Activated CD8-positive, alpha-beta memory T cell treated with anti-CD3 and anti-CD28 coated beads, Interleukin-2, amount 10 ng/mL, durations not matched to agents 7 days and 5 days (primary cell): ENCODE data around the gene HOXA2. TPM values are rescaled to one million over a fixed set of nuclear protein-coding genes. Genes with fewer than 3 reads are reported as not detected.

Experiments used
- ATAC-seq: fragments of 150-1000 bp; cut with Tn5 transposase; one replicate; pipeline ENCODE4 v1.10.0; 2021; ENCODE audit warnings: moderate library complexity
- CTCF ChIA-PET: fragments of 350-600 bp; sonication (Branson Sonifier 250); formaldehyde crosslinking; loops from one replicate; lab custom pipeline; 2021; ENCODE audit warnings: antibody characterized with exemption; lab: Charles Lee
- DNase-seq: peaks from one replicate; pipeline ENCODE4 v3.0.0-alpha.2; 2020
- H3K27ac Mint-ChIP-seq: one replicate; pipeline ENCODE4 v1.8.0; 2021; ENCODE audit warnings: mild to moderate bottlenecking, mixed read lengths
- H3K27me3 Mint-ChIP-seq: one replicate; pipeline ENCODE4 v1.8.0; 2021; ENCODE audit warnings: mixed read lengths
- H3K36me3 Mint-ChIP-seq: one replicate; pipeline ENCODE4 v1.8.0; 2021; ENCODE audit warnings: mild to moderate bottlenecking, mixed read lengths
- H3K4me1 Mint-ChIP-seq: one replicate; pipeline ENCODE4 v1.8.0; 2021; ENCODE audit warnings: mixed read lengths
- H3K4me3 Mint-ChIP-seq: one replicate; pipeline ENCODE4 v1.8.0; 2021; ENCODE audit warnings: mild to moderate bottlenecking, moderate library complexity, mixed read lengths
- H3K9me3 Mint-ChIP-seq: one replicate; pipeline ENCODE4 v1.8.0; 2022; ENCODE audit warnings: low read depth, mixed read lengths
- total RNA-seq, 2 experiments: library from RNA; stranded (reverse); gene quantifications; one replicate each; pipeline ENCODE4 v1.2.3, GENCODE V29; 2021

HOXA2 gene
- total RNA-seq, 2 experiments from 2014 or later: not detected

GRCh38 chr7:27092819-27093110 is 9.7 kb downstream of the HOXA2 start:
- DNase-seq: no peak
- no peak for ATAC-seq
- CTCF ChIA-PET: no interaction called here
- peaks cover 17% of the 10 kb centered on the region for H3K4me1 Mint-ChIP-seq
- H3K27ac Mint-ChIP-seq: no peak overlapping the region
- H3K4me3 Mint-ChIP-seq: no peak overlapping the region
- no peaks in the 10 kb centered on the region for H3K9me3 Mint-ChIP-seq
- peaks cover 87% of the 10 kb centered on the region for H3K27me3 Mint-ChIP-seq
- H3K36me3 Mint-ChIP-seq: peaks cover 8% of the 10 kb centered on the region

DNA sequence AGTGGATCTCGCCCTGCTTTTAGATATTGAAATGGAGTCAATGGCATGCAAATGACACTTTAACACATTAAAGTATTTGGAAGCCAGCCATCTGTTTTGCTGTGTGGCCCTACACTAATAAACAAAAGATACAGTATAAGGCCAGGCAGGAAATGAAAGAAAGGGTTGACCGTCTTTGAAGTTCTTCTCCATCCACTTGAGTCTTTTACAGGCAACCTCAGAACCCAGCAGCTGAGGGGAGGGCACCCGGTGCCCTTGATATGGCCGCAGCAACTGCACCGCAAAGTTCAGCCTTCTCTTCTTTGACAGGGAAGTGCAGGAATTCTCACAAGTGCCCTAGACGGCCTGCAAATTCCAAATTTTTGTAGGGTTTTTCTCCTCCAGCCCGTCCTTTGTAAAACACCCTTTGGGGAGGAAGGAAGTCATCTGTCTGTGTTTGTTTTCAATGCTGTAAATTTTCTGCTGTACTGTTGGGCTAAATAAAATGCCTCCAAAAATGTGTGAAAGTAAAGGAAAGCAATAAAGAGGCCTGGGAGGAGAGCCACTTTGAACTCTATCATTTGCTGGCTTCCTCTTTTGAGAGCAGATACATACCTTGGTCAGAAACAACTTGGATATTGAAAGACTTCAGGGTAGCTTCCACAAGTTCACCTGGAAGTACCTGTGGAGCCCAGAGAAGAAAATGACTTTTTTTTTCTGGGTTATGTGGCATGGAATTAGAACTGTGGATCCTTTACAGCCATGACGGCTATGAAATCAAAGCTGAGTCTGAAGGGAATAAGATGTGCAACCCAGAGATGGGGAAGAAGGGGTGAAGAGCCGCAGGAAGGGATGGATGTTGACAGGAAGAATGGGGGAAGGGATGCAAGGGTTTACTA is 10.3 kb downstream of the HOXA2 start:
- DNase-seq: no peak
- peaks cover 87% of the 10 kb centered on the region for H3K27me3 Mint-ChIP-seq
- H3K36me3 Mint-ChIP-seq: peaks cover 9% of the 10 kb centered on the region
- no peak overlapping the region for H3K4me3 Mint-ChIP-seq
- no peaks in the 10 kb centered on the region for H3K9me3 Mint-ChIP-seq
- peaks cover 17% of the 10 kb centered on the region for H3K4me1 Mint-ChIP-seq
- ATAC-seq: no peak
- no peak overlapping the region for H3K27ac Mint-ChIP-seq
- CTCF ChIA-PET: interaction anchor here (0.5 kb wide), 1 partner anchor 145 kb away, joined by 3 read pairs; no protein-coding TSS in a partner anchor

DNA sequence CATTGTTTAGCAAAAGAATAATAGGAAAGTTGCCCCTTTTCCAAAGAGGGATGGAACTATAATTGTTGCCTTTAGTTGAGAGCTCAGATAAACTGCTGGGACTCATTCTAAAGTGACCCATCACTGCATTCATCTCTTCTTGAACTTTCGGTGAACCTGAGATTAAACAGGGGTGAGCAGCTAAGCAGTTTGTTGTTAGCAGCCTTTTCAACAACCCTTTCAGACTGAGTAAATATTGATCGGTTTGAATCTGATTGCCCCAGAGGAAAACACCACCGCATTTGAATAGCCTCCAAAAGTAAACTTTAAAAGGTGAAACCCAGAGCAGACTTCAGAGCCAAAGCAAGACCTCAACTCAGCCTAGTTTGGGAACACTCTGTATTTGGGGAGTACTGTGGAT is 11.4 kb downstream of the HOXA2 start:
- no peak for ATAC-seq
- Mint-ChIP-seq H3K27ac (no peak overlapping the region), H3K4me3 (no peak overlapping the region), H3K4me1 (peaks cover 15% of the 10 kb centered on the region), H3K9me3 (no peaks in the 10 kb centered on the region), H3K27me3 (peaks cover 88% of the 10 kb centered on the region), H3K36me3 (peaks cover 8% of the 10 kb centered on the region)
- DNase-seq: no peak
- CTCF ChIA-PET: no interaction called here

DNA sequence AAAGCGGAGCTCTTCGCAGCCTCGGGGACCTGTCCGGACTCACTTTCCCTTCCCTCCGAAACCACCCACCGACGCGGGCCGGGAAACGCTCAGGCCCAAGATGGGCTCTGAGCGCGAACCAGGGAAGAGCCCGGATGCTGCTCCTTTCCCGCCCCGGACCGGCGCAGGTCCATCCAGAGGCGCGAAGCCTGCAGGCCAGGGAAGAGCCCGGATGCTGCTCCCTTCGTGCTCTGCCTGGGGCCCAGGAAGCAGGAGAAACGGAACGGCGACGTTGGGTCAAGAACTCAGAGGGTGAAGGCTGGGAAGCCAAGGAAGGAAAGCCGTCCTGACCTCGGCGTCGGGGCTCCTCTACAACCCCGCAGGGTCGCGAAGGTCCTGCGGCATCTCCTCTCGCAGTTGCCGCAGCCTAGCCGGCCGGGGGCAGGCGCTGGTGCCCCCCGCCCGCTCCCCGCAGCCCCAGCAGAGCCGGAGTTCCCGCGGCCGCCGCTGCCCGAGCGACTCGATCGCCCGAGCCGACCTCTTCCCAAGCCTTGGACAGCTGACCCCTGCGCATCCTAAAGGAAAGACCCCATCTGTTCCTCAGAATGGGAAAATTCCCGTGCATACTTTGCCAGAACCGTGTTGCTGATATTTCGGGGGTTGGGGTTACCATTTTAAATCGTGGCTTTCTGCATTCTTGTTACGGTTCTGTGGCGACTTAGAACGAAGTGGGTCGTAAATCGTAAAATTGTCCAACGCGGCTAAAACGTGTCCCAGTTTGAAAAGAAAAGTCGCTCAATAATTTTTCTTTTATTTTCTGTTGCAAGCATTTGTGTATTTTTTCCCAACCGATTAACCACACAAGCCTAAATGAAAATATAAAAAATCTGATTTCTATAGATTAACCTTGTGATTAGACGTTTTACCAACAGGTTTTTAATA is 14.2 kb downstream of the HOXA2 start:
- DNase-seq: no peak
- no peak for ATAC-seq
- H3K27me3 Mint-ChIP-seq: peaks cover 73% of the 10 kb centered on the region
- no peak overlapping the region for H3K27ac Mint-ChIP-seq
- H3K4me1 Mint-ChIP-seq: peaks cover 8% of the 10 kb centered on the region
- H3K36me3 Mint-ChIP-seq: peaks cover 6% of the 10 kb centered on the region
- no peak overlapping the region for H3K4me3 Mint-ChIP-seq
- CTCF ChIA-PET: no interaction called here
- H3K9me3 Mint-ChIP-seq: no peaks in the 10 kb centered on the region

DNA sequence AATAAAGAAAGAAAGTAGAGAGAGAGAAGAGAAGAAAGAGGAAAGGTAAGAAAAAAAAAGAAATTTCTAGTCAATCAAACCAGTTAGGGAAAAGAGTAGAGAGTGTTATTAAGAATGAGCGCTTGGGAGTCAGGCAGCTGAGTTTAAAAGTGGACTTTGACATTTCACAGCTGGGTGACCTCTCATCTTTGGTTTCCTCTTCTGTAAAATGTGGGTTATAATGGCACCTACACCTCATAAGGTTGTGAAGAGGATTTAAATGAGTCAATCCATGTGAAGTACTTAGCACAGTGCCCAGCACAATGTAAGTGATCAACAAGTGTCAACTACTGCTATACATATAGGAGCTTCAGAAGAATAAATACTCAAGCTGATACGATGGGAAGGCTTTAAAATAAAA is 18.8 kb downstream of the HOXA2 start:
- Mint-ChIP-seq H3K4me1 (peaks cover 11% of the 10 kb centered on the region), H3K36me3 (peaks cover 4% of the 10 kb centered on the region), H3K9me3 (no peaks in the 10 kb centered on the region), H3K27me3 (peaks cover 29% of the 10 kb centered on the region), H3K4me3 (no peak overlapping the region), H3K27ac (no peak overlapping the region)
- no peak for DNase-seq
- no peak for ATAC-seq
- CTCF ChIA-PET: no interaction called here

GRCh38 chr7:27082171-27082570 is 20.3 kb downstream of the HOXA2 start:
- no peak overlapping the region for H3K27ac Mint-ChIP-seq
- H3K36me3 Mint-ChIP-seq: no peaks in the 10 kb centered on the region
- no peak overlapping the region for H3K4me3 Mint-ChIP-seq
- H3K4me1 Mint-ChIP-seq: peaks cover 4% of the 10 kb centered on the region
- no peaks in the 10 kb centered on the region for H3K9me3 Mint-ChIP-seq
- peaks cover 16% of the 10 kb centered on the region for H3K27me3 Mint-ChIP-seq
- CTCF ChIA-PET: no interaction called here
- DNase-seq: no peak
- ATAC-seq: no peak

DNA sequence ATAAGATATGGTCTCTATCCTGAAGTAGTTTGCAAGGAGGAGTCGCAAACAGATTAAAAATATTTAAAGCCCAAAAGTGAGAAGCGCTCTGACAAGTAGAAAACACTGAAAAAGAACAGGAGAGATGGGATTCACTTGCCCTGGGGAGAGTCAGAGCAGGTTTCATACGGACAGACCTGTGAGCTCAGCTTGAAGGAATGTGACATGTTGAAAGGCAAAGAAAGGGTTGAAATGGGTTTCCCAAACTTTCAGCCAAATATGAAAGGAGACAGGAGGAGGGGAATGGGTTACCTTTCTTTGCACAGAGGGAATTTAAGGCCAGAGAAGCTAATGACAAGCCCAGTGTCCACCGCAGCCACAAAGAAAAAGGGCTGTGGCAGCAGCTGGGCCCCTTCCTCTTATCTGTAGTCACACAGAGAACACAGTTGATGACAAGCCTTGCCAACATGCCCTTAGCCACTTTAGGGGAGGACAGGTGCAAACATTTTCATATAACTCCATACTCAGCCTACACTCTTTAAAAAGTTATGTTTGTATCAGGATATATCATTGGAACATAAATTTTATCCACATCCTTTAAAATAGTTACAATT is 21.5 kb downstream of the HOXA2 start:
- no peaks in the 10 kb centered on the region for H3K9me3 Mint-ChIP-seq
- H3K4me3 Mint-ChIP-seq: no peak overlapping the region
- H3K4me1 Mint-ChIP-seq: peaks cover 4% of the 10 kb centered on the region
- no peak for DNase-seq
- CTCF ChIA-PET: no interaction called here
- H3K36me3 Mint-ChIP-seq: no peaks in the 10 kb centered on the region
- no peak for ATAC-seq
- peaks cover 15% of the 10 kb centered on the region for H3K27me3 Mint-ChIP-seq
- H3K27ac Mint-ChIP-seq: no peak overlapping the region

- H3K4me1 Mint-ChIP-seq: peaks cover 4% of the 10 kb centered on the region
- no peak for DNase-seq
- CTCF ChIA-PET: no interaction called here
- no peak for ATAC-seq
- no peaks in the 10 kb centered on the region for H3K9me3 Mint-ChIP-seq
- H3K27ac Mint-ChIP-seq: no peak overlapping the region
- no peaks in the 10 kb centered on the region for H3K36me3 Mint-ChIP-seq
- no peak overlapping the region for H3K4me3 Mint-ChIP-seq
- peaks cover 14% of the 10 kb centered on the region for H3K27me3 Mint-ChIP-seq
These were observed 23.1 kb downstream of the HOXA2 start for GRCh38 chr7:27079234-27079975.

DNA sequence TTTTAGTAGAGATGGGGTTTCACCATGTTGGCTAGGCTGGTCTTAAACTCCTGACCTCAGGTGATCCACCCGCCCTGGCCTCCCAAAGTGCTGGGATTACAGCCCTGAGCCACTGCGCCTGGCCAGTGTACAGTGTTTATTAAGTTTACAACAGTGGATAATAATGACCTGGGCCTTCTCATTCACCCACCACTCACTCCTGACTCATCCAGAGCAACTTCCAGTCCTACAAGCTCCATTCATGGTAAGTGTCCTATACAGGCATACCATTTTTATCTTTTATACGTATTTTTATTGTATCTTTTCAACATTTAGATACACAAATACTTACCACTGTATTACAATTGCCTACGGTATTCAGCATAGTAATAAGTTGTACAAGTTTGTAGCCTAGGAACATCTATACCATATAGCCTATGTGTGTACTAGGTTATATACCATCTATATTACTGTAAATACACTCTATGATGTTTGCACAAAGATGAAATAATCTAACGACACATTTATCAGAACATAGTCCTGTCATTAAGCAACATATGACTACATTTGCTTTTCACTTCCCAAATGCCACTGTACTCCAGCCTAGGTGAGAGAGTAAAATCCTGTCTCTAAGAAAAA is 23.8 kb downstream of the HOXA2 start:
- ATAC-seq: no peak
- no peak for DNase-seq
- Mint-ChIP-seq H3K4me1 (peaks cover 4% of the 10 kb centered on the region), H3K9me3 (no peaks in the 10 kb centered on the region), H3K36me3 (no peaks in the 10 kb centered on the region), H3K27ac (no peak overlapping the region), H3K4me3 (no peak overlapping the region), H3K27me3 (peaks cover 16% of the 10 kb centered on the region)
- CTCF ChIA-PET: no interaction called here

GRCh38 chr7:27073076-27073475 is 29.4 kb downstream of the HOXA2 start:
- ATAC-seq (no peak), DNase-seq (no peak)
- no peak overlapping the region for H3K4me3 Mint-ChIP-seq
- CTCF ChIA-PET: no interaction called here
- H3K9me3 Mint-ChIP-seq: no peaks in the 10 kb centered on the region
- peaks cover 22% of the 10 kb centered on the region for H3K27me3 Mint-ChIP-seq
- H3K4me1 Mint-ChIP-seq: no peaks in the 10 kb centered on the region
- H3K36me3 Mint-ChIP-seq: no peaks in the 10 kb centered on the region
- no peak overlapping the region for H3K27ac Mint-ChIP-seq

GRCh38 chr7:27071622-27072390 is 30.7 kb downstream of the HOXA2 start:
- H3K27ac Mint-ChIP-seq: no peak overlapping the region
- H3K27me3 Mint-ChIP-seq: peaks cover 22% of the 10 kb centered on the region
- H3K4me3 Mint-ChIP-seq: no peak overlapping the region
- CTCF ChIA-PET: interaction anchor here (0.5 kb wide), 1 partner anchor 959 kb away, joined by 3 read pairs; no protein-coding TSS in a partner anchor
- H3K4me1 Mint-ChIP-seq: no peaks in the 10 kb centered on the region
- ATAC-seq: no peak
- H3K9me3 Mint-ChIP-seq: no peaks in the 10 kb centered on the region
- no peaks in the 10 kb centered on the region for H3K36me3 Mint-ChIP-seq
- DNase-seq: no peak

DNA sequence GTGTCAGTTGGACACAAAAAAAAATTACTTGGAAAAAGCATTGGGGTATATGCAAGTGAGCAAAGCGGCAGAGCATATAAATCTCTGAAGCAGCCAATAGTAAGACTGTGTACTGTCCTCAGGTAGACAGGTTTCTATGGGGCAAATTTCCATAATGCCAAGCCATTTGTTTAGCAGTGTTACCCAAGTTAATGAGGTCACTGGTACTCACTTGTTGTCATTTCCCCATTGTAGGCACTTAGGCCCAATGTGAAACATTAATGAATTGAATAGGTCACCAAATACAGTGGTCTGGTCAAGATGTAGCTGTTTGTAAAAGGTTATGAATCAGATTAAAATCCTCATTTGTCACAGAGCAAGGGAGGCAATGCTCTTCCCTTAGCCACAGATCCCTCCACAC is 34.2 kb downstream of the HOXA2 start:
- ATAC-seq (no peak), DNase-seq (no peak)
- no peaks in the 10 kb centered on the region for H3K36me3 Mint-ChIP-seq
- H3K4me1 Mint-ChIP-seq: no peaks in the 10 kb centered on the region
- no peak overlapping the region for H3K4me3 Mint-ChIP-seq
- CTCF ChIA-PET: no interaction called here
- no peak overlapping the region for H3K27ac Mint-ChIP-seq
- peaks cover 9% of the 10 kb centered on the region for H3K27me3 Mint-ChIP-seq
- H3K9me3 Mint-ChIP-seq: no peaks in the 10 kb centered on the region
